Upper lobe of left lung (tissue), 6 donors: ENCODE data around the gene GTF2H1. TPM values are rescaled to one million over a fixed set of nuclear protein-coding genes. Genes with fewer than 3 reads are reported as not detected.

Experiments
- ATAC-seq, 2 donors: fragments of 200-7000 bp; cut with Tn5 transposase; one replicate each; pipeline ENCODE4 v1.9.1; 2022; ENCODE audit warnings: mild to moderate bottlenecking in 2 of 2, moderate library complexity in 2 of 2; ENCODE audit not compliant: low FRiP score in 2 of 2
- DNase-seq, 2 donors: peaks; one replicate each; pipeline ENCODE4 v3.0.0-alpha.2; 2019 to 2020
- H3K27ac ChIP-seq, 4 donors: fragments of 200-600 bp; sonication (generic); one replicate each; pipeline ENCODE4 v1.5.1; 2016 to 2019
- H3K27me3 ChIP-seq, 4 donors: fragments of 200-600 bp; sonication (generic); one replicate each; pipeline ENCODE4 v1.5.1; 2017 to 2019
- H3K36me3 ChIP-seq, 4 donors: fragments of 200-600 bp; sonication (generic); one replicate each; pipeline ENCODE4 v1.5.1; 2016 to 2019
- H3K4me1 ChIP-seq, 4 donors: fragments of 200-600 bp; sonication (generic); one replicate each; pipeline ENCODE4 v1.5.1; 2018 to 2019
- H3K4me3 ChIP-seq, 4 donors: fragments of 200-600 bp; sonication (generic); one replicate each; pipeline ENCODE4 v1.5.1; 2017 to 2019; ENCODE audit warnings: mild to moderate bottlenecking in 2 of 4, moderate library complexity in 1 of 4
- H3K9me3 ChIP-seq, 4 donors: fragments of 200-600 bp; sonication (generic); one replicate each; pipeline ENCODE4 v1.5.1; 2018 to 2019
- EP300 ChIP-seq, 4 donors: sonication (generic); formaldehyde crosslinking; IDR thresholded peaks; one replicate each; pipeline ENCODE4 v1.5.1; 2017; ENCODE audit warnings: antibody characterized with exemption in 4 of 4, control low read depth in 2 of 4
- POLR2A ChIP-seq, 4 donors: fragments of 450-650 bp; IDR thresholded peaks; one replicate each; pipeline ENCODE4 v1.5.1; 2016 to 2017; ENCODE audit warnings: antibody characterized with exemption in 4 of 4, mild to moderate bottlenecking in 2 of 4
- POLR2AphosphoS5 ChIP-seq, 2 donors: sonication (generic); formaldehyde crosslinking; IDR thresholded peaks; one replicate each; pipeline ENCODE4 v1.5.1; 2017; ENCODE audit warnings: antibody characterized with exemption in 2 of 2
- WGBS, 2 donors: methylation state at CpG; one replicate each; pipeline ENCODE4 v1.1.5; 2017 to 2018; 5-methylcytosine and 5-hydroxymethylcytosine counted together
- total RNA-seq, 6 donors: library from RNA; depleted of rRNA in 4 of 6; stranded (reverse); fragments of >200 nt in 4 of 6; gene quantifications; one replicate each; pipeline versions ENCODE4 v1.1.0 to v1.2.1, GENCODE V29; 2016 to 2021
- TF ChIP-seq, protein P1 (sequence below), 6 experiments: fragments of 450-650 bp in 4 of 6; fragments of 200-600 bp in 2 of 6; sonication (generic) in 2 of 6; IDR thresholded peaks; one replicate each; pipeline ENCODE4 v1.5.1; 2016 to 2019; ENCODE audit warnings: antibody characterized with exemption in 6 of 6
- donor health status: DM: no; HTN: no; CAD: no; lungs with moderate emphysema.
- donor health status: DM: no; HTN: yes; CAD: no; lungs with severe emphysema.

GTF2H1 gene
- total RNA-seq, 6 donors from 2014 or later = 22.8 to 52.7 (median 39.3) TPM

DNA sequence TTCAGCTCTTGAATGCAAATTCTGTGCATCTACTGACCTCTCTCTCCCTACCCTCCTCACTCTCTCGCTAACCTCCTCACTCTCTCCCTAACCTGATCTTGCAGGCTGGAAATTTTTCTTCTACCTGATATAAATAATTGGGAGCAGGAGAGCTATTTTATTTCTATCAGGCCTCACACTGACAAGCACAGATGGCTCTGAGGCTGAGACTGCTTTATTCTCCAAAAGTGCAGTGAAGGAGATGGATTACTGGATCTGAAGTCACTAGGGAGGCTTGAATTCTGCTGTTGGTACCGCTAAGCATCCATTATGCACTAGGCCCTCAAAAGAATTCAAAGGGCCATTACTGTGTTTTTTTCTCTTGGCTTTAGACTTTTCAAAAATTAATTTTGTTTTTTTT, 52.6 kb downstream of the GTF2H1 start:
- DNase-seq (no peak), ATAC-seq (no peak)
- H3K27ac ChIP-seq = no peak overlapping the region
- H3K27me3 ChIP-seq = no peaks in the 10 kb centered on the region
- WGBS, 2 donors = 89 to 93% methylated on average over 2 of the region's 2 CpGs
- TF ChIP-seq, protein P1, sequence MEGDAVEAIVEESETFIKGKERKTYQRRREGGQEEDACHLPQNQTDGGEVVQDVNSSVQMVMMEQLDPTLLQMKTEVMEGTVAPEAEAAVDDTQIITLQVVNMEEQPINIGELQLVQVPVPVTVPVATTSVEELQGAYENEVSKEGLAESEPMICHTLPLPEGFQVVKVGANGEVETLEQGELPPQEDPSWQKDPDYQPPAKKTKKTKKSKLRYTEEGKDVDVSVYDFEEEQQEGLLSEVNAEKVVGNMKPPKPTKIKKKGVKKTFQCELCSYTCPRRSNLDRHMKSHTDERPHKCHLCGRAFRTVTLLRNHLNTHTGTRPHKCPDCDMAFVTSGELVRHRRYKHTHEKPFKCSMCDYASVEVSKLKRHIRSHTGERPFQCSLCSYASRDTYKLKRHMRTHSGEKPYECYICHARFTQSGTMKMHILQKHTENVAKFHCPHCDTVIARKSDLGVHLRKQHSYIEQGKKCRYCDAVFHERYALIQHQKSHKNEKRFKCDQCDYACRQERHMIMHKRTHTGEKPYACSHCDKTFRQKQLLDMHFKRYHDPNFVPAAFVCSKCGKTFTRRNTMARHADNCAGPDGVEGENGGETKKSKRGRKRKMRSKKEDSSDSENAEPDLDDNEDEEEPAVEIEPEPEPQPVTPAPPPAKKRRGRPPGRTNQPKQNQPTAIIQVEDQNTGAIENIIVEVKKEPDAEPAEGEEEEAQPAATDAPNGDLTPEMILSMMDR (IDR thresholded peaks at IDR 0.05) = no peak
- no peak for TF ChIP-seq POLR2A (IDR thresholded peaks at IDR 0.05)
- TF ChIP-seq POLR2AphosphoS5 (IDR thresholded peaks at IDR 0.05) = no peak
- no peak for TF ChIP-seq EP300 (IDR thresholded peaks at IDR 0.05)
- no peak overlapping the region for H3K4me3 ChIP-seq
- no peaks in the 10 kb centered on the region for H3K36me3 ChIP-seq
- no peaks in the 10 kb centered on the region for H3K9me3 ChIP-seq
- no peaks in the 10 kb centered on the region for H3K4me1 ChIP-seq

DNA sequence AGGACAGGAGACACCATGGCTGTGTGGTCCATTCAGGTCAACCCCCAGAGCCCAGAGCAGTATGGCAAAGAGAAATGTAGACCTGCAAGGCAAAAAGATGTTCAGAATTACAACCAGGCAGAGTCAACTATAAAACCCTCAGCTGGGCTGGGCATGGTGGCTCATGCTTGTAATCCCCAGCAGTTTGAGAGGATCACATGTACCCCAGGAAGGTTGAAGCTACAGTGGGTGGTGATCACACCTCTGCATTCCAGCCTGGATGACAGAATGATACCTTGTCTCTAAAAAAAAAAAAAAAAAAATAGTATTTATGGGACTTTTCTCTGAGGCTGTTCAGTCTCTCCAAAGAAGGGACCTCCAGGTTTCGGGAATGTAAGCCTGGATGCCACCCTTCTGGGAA, 53.6 kb downstream of the GTF2H1 start:
- WGBS, 2 donors = 94 to 100% methylated on average over 1 of the region's 1 CpG
- DNase-seq (no peak), ATAC-seq (no peak)
- Histone ChIP-seq H3K9me3 (no peaks in the 10 kb centered on the region), H3K27me3 (no peaks in the 10 kb centered on the region), H3K27ac (no peak overlapping the region), H3K4me1 (no peaks in the 10 kb centered on the region), H3K4me3 (no peak overlapping the region), H3K36me3 (no peaks in the 10 kb centered on the region)
- TF ChIP-seq EP300 (IDR thresholded peaks at IDR 0.05) (no peak), POLR2A (IDR thresholded peaks at IDR 0.05) (no peak), POLR2AphosphoS5 (IDR thresholded peaks at IDR 0.05) (no peak)
- TF ChIP-seq, protein P1 (IDR thresholded peaks at IDR 0.05) = no peak

DNA sequence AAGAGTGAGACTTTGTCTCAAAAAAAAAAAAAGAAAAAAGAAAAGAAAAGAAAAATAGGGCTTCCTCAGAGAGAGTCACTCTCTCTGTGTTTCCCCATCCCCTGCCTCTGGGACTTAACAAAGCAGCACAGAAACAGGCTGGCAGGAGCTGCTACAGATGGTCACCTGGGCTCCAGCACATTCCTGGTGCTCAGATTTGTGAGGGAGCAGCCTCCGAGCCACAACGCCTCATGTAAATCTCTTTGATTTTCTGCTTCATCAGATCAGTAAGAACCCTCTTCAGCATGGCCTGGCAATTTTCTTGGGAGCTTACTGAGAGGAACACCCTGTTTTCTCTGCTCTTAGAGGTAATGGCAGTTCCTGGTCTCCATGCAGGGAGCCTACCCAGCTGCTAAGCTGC, 56.8 kb downstream of the GTF2H1 start:
- Histone ChIP-seq H3K4me3 (no peak overlapping the region), H3K4me1 (peaks cover 16 to 18% (median 16%) of the 10 kb centered on the region in 4 donors), H3K27ac (no peak overlapping the region), H3K36me3 (no peaks in the 10 kb centered on the region), H3K27me3 (no peaks in the 10 kb centered on the region), H3K9me3 (no peaks in the 10 kb centered on the region)
- TF ChIP-seq POLR2AphosphoS5 (IDR thresholded peaks at IDR 0.05) (no peak), POLR2A (IDR thresholded peaks at IDR 0.05) (no peak), EP300 (IDR thresholded peaks at IDR 0.05) (no peak)
- TF ChIP-seq, protein P1 (IDR thresholded peaks at IDR 0.05) = no peak
- ATAC-seq (no peak), DNase-seq (no peak)
- WGBS, 2 donors = 42 to 67% methylated on average over 2 of the region's 2 CpGs

DNA sequence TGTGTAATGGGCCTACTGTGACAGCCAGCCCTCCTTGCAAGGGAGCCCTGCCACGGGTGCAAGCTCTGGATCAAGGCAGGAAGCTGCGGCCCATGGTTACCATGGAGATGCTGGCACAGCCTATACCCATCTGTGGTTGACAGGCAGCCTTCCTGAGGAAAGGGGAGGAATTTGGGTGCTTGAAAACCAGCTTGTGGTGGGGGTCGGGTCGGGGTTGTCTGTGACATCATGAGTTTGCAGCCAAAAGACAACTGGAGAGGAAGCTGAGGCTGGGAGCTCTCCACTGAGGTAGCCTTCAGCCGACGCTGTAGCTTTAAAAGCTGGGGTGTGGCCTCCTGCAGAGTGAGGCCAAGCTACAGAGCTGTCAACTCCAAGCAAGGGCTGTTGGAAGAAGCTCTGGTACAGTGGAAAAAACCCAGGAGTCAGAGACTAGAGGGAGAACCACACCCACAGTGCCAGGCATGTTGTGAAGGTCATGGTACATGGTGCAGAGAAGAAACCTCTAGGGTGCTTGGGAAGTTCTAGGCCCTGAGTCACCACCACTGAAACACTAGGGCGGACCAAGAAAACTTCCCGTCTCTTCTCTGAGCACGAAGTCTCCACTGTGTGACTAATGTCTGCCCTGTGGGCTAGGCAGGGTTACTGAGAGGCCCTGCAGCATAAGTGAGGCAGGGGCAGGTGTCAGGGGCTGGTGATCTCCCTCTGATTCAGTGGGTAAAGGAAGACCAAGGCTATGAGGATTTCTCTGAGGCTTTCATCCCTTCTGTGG, 61.2 kb downstream of the GTF2H1 start:
- Histone ChIP-seq H3K27me3 (no peaks in the 10 kb centered on the region), H3K4me3 (no peak overlapping the region), H3K9me3 (no peaks in the 10 kb centered on the region), H3K27ac (peak overlapping the region; percentile 91 to 99 (median 93)), H3K4me1 (peaks cover 28 to 31% (median 29%) of the 10 kb centered on the region in 4 donors), H3K36me3 (no peaks in the 10 kb centered on the region)
- DNase-seq (peak in 1 of 2 donors; percentile 94), ATAC-seq (peak; percentile 95 to 96)
- TF ChIP-seq POLR2A (IDR thresholded peaks at IDR 0.05) (peak in 1 of 4 donors; percentile 38), EP300 (IDR thresholded peaks at IDR 0.05) (peak in 1 of 4 donors; percentile 87), POLR2AphosphoS5 (IDR thresholded peaks at IDR 0.05) (peak; percentile 65 to 72)
- TF ChIP-seq, protein P1 (IDR thresholded peaks at IDR 0.05) = peak in 1 of 6 experiments; percentile 5
- WGBS, 2 donors = 14 to 15% methylated on average over 7 to 9 of the region's 9 CpGs
